NCI-H1092 treated with DMSO at 0.1 percent for 48 hours (cell line): ENCODE results near the gene MRPL17.

Experiments used
- DNase-seq: peaks from one replicate; lab custom pipeline; 2025; lab: John Stamatoyannopoulos, UW

Gene MRPL17

DNA sequence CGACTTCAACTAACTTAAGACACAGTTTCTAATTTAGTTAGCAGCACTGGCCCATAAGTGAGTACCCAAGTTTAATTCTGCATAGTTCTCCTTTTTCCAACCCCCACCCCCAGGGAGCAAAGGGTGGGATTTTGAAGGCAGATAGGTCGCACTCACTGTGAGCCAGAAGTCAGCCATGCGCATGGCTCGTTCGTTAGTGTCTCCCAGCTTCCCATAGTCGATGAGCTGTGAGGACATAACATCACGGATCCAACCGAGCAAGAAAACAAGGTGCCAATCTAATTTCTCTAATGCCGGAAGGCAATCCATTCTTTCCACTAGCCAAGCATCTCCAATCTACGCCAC is 577 bp downstream of the MRPL17 start:
- peak; percentile 30 for DNase-seq

GRCh38 chr11:6681949-6682348 is 1.2 kb downstream of the MRPL17 start:
- no peak for DNase-seq

GRCh38 chr11:6681505-6681904 is 1.6 kb downstream of the MRPL17 start:
- DNase-seq, result no peak

GRCh38 chr11:6677018-6677417 is 6.1 kb downstream of the MRPL17 start:
- no peak for DNase-seq

- no peak for DNase-seq
Observed at GRCh38 chr11:6674862-6675261, 8.3 kb downstream of the MRPL17 start.

GRCh38 chr11:6674219-6674597 is 8.9 kb downstream of the MRPL17 start:
- DNase-seq, result no peak

GRCh38 chr11:6673523-6674218 is 9.5 kb downstream of the MRPL17 start:
- DNase-seq, result no peak

- DNase-seq, result no peak
Observed at GRCh38 chr11:6671991-6672390, 11.1 kb downstream of the MRPL17 start.

GRCh38 chr11:6670202-6670830 is 12.8 kb downstream of the MRPL17 start:
- DNase-seq, result no peak

DNA sequence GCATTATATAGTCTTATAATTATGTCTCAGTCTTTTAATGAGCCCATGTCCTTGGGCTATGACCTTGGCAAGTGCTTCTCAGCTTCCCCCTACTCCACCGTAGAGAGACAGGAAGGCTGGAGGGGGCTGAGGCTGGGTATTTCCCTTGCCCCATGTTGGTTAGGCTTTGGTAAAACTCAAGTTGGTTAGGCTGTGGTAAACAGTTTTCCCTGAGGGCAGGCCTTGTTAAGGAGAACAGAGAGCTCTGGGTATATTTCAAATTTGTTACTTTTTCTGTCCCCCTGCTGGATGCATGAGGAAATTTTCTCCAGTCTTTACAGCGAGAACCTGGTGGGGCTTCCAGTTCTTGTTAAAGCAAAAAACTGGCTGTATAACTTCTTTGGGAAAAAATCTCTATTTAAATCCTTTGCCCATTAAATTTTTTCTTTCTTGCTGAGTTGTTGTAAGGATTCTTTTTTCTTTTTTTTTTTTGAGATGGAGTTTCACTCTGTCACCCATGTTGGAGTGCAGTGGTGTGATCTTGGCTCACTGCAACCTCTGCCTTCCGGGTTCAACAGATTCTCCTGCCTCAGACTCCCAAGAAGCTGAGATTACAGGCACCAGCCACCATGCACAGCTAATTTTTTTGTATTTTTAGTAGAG is 15.3 kb downstream of the MRPL17 start:
- peak; percentile 5 for DNase-seq

DNA sequence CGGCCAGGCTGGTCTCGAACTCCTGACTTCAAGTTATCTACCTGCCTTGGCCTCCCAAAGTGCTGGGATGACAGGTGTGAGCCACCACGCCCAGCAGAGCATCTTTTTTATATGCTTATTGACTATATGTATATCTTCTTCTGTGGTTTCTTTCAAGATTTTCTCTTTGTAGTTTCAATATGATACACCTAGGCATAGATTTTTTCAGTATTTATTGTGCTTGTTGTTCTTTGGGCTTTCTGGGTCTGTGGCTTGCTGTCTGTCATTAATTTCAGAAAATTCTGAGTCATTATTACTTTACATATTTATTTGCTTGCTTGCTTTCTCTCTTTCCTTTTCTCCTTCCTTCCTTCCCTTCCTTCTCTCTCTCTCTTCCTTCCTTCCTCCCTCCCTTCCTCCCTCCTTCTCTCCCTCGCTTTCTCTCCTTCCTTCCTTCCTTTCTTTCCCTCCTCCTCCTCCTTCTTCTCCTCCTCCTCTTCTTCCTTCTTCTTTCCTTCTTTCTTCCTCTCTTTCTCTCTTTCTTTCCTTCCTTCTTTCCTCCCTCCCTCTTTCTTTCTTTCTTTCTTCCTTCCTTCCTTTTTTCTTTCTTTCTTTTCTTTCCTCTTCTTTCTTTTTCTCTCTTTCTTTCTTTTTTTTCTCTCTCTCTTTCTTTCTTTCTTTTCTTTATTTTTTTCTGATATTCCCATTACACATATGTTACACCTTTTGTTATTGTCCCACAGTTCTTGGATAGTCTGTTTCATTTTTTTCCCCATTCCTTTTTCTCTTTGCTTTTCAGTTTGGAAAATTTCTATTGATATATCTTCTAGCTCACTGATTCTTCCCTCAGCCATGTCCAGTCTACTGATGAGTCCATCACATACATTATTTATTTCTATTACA is 16.6 kb downstream of the MRPL17 start:
- no peak for DNase-seq

- DNase-seq, result no peak
Observed at GRCh38 chr11:6664551-6664950, 18.6 kb downstream of the MRPL17 start.

GRCh38 chr11:6663794-6664469 is 19.2 kb downstream of the MRPL17 start:
- DNase-seq, result no peak

- DNase-seq, result no peak
Observed at GRCh38 chr11:6660712-6661111, 22.4 kb downstream of the MRPL17 start.

- no peak for DNase-seq
Observed at GRCh38 chr11:6658647-6659046, 24.5 kb downstream of the MRPL17 start.

GRCh38 chr11:6657346-6657745 is 25.8 kb downstream of the MRPL17 start:
- DNase-seq, result no peak

DNA sequence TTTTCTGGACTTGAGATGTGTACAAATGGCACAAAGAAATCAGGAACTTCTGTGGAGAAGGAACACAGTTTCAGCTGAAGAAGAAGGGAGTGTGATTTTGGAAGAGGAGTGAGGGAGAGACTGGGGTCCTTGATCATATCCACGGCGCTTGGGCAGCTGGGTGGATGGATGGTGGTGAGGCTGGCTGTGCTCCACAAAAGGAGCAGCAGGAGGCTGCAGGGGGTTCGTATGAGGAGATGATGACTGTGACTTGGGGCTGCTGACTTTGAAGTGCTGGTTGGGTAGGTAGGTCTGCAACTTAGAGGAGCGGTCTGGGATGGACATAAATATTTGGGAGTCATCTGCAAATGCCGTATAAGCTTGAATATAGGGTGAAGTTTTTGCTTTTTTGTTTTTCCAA is 26.2 kb downstream of the MRPL17 start:
- no peak for DNase-seq

DNA sequence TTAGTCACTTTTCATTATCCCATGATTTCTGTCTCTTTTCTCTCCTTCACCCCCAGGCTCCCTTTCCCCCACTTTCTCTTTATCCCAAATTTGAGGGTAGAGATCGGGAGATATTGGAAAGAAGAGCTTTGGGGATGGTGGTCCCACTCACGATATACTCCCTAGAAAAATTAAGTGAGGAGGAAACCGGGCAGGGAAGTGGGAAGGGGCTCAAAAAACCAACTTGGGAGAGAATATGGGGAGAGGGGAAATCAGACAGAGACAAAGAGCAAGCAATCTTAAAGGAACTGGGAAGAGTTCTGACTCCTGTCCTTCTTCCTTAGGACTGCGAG is 26.6 kb downstream of the MRPL17 start:
- no peak for DNase-seq

DNA sequence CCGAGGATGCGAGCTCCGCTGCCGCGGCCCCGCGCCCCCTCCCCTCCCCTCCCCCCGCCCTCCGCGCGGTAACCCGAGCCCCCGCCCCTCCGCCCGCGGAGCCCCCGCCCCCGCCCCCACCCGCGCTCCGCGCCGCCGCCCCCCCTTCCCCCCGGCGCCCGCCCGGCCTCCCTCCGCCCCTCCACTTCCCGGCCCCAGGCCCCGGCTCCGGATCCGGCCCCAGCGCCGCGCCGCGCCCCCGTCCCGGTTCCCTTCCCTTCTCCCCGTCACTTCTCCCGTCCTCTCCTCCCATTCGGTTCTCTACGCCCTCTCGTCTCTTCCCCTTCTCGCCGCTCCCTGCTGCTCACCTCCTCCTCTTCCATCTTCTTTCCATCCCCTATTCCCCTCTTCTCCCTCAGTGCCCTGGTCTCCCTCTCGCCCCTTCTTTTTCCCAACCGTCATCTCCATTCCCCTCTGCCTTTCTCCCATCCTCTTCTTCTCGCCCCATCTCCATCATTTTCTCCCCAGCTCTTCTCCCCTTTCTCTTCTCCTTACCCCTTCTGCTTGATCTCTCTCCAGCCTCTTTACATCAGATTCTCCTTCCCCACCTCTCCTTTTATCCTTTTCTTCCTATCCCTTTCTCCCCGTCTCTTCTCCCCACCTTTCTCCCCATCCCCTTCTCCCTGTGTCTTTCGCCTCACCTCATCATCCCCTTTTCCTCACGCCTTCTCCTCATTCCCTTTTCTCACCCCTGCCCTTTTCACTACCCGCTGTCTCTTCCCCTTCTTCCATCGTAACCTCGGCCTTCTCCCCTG is 27.2 kb downstream of the MRPL17 start, which contains the start of gene DCHS1:
Gene DCHS1, minus strand, starts transcription at position 20 of the 794 bp plus-strand sequence. CDS start 14,196 bp downstream, outside the sequence.
- DNase-seq, result peak; percentile 41

DNA sequence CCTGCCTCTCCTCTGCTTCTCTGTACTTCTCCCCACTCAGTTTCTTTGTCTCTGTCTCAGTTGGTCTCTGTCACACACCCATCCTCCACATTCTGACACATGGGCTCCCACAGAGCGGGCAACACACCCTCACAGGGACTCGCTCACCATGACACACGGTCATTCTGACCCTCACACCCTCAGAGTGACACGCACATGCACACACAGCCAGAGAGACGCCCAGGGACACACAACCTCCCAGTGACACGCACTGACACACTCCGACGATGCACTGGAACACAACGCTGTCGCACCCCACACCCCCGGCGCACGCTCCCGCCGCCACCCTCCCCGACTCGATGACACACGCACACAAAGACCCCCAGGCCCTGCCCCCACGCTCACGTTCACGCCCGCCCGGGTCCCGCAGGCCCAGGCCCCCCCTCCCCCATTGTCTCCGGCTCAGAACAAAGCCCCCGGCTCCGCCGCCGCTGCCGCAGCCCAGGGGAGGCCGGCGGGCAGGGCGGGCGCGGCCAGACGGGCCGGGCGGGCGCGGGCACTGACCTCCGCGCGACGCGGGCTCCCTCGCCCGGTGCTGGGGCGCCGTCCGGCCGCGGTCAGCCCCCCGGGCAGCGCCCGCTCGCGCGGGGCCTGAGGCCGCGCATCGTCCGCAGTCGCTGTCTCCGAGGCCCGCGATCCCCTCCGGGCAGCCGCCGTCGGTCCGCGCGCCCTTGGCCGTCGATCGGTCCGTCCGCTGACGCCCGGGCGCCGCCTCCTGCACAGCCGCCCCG is 27.9 kb downstream of the MRPL17 start:
- peak; percentile 19 for DNase-seq
